HEK293T (cell line): ENCODE results near the gene CYP2C19.

Experiments used
- ARNT ChIP-seq: fragments of 450-650 bp; IDR thresholded peaks from 2 replicates; pipeline ENCODE4 v1.6.1; 2017; ENCODE audit warnings: mild to moderate bottlenecking
- BHLHE40 ChIP-seq: fragments of 450-650 bp; IDR thresholded peaks from 2 replicates; pipeline ENCODE4 v1.6.1; 2016; ENCODE audit warnings: mild to moderate bottlenecking, moderate library complexity, borderline replicate concordance
- ELF4 ChIP-seq: fragments of 450-650 bp; IDR thresholded peaks from 2 replicates; pipeline ENCODE4 v1.6.1; 2017; ENCODE audit warnings: antibody characterized with exemption
- FOXK2 ChIP-seq: fragments of 450-650 bp; IDR thresholded peaks from 2 replicates; pipeline ENCODE4 v1.6.1; 2016; ENCODE audit warnings: mild to moderate bottlenecking
- HDGF ChIP-seq: fragments of 450-650 bp; IDR thresholded peaks from 2 replicates; pipeline ENCODE4 v1.6.1; 2017; ENCODE audit warnings: antibody characterized with exemption, borderline replicate concordance
- NFRKB ChIP-seq: fragments of 450-650 bp; IDR thresholded peaks from 2 replicates; pipeline ENCODE4 v1.6.1; 2016; ENCODE audit warnings: mild to moderate bottlenecking, moderate library complexity
- SP1 ChIP-seq: fragments of 450-650 bp; IDR thresholded peaks from 2 replicates; pipeline ENCODE4 v1.6.1; 2017
- SUZ12 ChIP-seq: fragments of 450-650 bp; IDR thresholded peaks from 2 replicates; pipeline ENCODE4 v1.6.1; 2016; ENCODE audit warnings: mild to moderate bottlenecking
- ZNF384 ChIP-seq: fragments of 450-650 bp; IDR thresholded peaks from 2 replicates; pipeline ENCODE4 v1.6.1; 2016
- TF ChIP-seq, protein P1 (sequence below): fragments of 450-650 bp; IDR thresholded peaks from 2 replicates; pipeline ENCODE4 v1.6.1; 2016

DNA sequence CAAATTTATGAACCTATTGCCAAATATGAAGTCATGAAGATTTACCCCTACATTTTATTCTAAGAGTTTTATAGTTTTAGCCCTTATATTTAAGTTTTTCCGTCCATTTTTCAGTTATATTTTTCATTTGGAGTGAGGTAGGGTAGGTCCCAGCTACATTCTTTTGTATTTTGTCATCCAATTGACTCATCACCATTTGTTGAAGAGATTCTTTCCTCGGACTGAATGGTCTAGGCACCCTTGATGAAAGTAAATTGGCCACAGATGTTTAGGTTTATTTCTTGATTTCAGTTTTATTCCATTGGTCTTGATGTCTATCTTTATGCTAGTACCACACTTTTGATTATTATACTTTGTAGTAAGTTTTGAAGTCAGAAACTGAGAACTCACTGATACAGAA lies 22.7 kb downstream of the CYP2C19 start:
- TF ChIP-seq FOXK2 (no peak), BHLHE40 (no peak), HDGF (no peak), SP1 (no peak), NFRKB (no peak), ELF4 (no peak), ARNT (no peak), ZNF384 (no peak), SUZ12 (no peak)
- TF ChIP-seq, protein P1, sequence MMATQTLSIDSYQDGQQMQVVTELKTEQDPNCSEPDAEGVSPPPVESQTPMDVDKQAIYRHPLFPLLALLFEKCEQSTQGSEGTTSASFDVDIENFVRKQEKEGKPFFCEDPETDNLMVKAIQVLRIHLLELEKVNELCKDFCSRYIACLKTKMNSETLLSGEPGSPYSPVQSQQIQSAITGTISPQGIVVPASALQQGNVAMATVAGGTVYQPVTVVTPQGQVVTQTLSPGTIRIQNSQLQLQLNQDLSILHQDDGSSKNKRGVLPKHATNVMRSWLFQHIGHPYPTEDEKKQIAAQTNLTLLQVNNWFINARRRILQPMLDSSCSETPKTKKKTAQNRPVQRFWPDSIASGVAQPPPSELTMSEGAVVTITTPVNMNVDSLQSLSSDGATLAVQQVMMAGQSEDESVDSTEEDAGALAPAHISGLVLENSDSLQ, result no peak
